ENCODE data around the gene CFAP221. TPM values are rescaled to one million over a fixed set of nuclear protein-coding genes. Genes with fewer than 3 reads are reported as not detected.

The CFAP221 gene
- total RNA-seq, 1 donor from 2014 or later: 1.8 TPM

Other genes starting within 250 kb of the CFAP221 start
- 6.4 and 9.6 TPM in 2 replicates for gene C2orf76, start 177.6 kb upstream of the CFAP221 start, total RNA-seq
- 82.3 and 98.0 TPM in 2 replicates for gene DBI, start 177.5 kb upstream of the CFAP221 start, total RNA-seq
- gene TMEM37, start 112.6 kb upstream of the CFAP221 start, total RNA-seq: 1.2 TPM in 1 of 2 replicates, not detected in the other
- gene SCTR, start 20.0 kb upstream of the CFAP221 start, total RNA-seq: not detected in 2 replicates
- 12.0 and 14.7 TPM in 2 replicates for gene TMEM177, start 134.8 kb downstream of the CFAP221 start, total RNA-seq
- gene PTPN4, start 215.5 kb downstream of the CFAP221 start, total RNA-seq: 11.5 and 18.0 TPM in 2 replicates

Measured in kidney epithelial cell (primary cell).